ENCODE results near the gene MAP2K6. TPM values are rescaled to one million over a fixed set of nuclear protein-coding genes. Genes with fewer than 3 reads are reported as not detected.

MAP2K6 gene
- total RNA-seq, 2 experiments from 2014 or later: 10.3 to 27.6 TPM

DNA sequence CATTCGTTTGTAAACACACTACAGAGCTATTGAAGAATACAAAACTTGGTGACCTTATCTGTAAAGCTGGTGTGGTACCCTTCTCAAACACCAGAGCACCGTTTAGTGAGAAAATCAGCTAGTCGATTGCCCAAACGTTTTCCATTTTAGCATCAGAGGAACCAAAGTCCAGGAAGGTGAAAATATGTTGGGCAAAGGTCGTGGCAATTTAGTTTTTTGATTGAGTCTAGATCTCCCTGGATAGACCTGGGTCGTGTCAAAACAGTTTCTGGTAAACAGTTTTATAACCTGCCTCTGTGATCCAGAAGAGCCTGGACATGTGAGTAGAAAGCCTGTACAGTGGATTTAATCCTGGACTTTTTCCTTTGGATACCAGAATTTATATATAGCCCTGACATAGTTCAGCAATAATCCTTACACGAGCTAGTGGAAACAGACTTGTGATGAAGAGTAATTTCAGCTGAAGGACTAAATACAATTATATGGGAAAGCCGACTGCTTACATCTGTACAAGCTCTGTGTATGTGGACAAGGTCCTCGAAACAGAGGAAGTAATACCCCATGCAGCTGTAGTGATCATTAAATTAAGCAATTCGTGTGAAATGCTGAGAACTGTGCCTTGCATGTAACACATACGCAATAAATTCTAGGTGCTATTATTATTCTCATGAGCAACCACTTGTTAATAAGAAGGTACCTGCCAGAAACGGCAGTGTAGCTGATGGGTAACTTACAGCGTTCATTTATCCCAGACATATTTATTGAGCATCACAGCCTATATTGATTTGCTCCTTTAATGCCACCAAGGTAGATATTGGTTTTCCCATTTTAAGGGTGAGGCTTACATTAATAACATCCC is 72.5 kb downstream of the MAP2K6 start:
- Histone ChIP-seq H3K4me1 (ENCODE audit: insufficient read depth, low read length, poor library complexity, severe bottlenecking) (no peaks in the 10 kb centered on the region), H3K9me2 (ENCODE audit: insufficient read depth, low read length) (0 out of 2 replicates have a peak, but pooled peaks cover 5% of the 10 kb centered on the region), H2AFZ (ENCODE audit: low read length) (no peak overlapping the region), H4K20me1 (ENCODE audit: insufficient read depth, low read length) (no peaks in the 10 kb centered on the region), H3K79me2 (ENCODE audit: insufficient read depth, low read depth, low read length) (no peaks in the 10 kb centered on the region), H3K27ac (ENCODE audit: low read depth, low read length, poor library complexity, severe bottlenecking) (no peak overlapping the region), H3K36me3 (ENCODE audit: insufficient read depth, low read length) (no peaks in the 10 kb centered on the region), H3K4me3 (ENCODE audit: low read depth, low read length, poor library complexity, severe bottlenecking) (no peak overlapping the region), H3K9me3 (ENCODE audit: low read length) (no peaks in the 10 kb centered on the region), H3K4me2 (ENCODE audit: low read length) (no peak overlapping the region)
- intact Hi-C loops (cut with micrococcal nuclease; ENCODE audit: unreplicated experiment): no loop called here
- TF ChIP-seq, protein P1, sequence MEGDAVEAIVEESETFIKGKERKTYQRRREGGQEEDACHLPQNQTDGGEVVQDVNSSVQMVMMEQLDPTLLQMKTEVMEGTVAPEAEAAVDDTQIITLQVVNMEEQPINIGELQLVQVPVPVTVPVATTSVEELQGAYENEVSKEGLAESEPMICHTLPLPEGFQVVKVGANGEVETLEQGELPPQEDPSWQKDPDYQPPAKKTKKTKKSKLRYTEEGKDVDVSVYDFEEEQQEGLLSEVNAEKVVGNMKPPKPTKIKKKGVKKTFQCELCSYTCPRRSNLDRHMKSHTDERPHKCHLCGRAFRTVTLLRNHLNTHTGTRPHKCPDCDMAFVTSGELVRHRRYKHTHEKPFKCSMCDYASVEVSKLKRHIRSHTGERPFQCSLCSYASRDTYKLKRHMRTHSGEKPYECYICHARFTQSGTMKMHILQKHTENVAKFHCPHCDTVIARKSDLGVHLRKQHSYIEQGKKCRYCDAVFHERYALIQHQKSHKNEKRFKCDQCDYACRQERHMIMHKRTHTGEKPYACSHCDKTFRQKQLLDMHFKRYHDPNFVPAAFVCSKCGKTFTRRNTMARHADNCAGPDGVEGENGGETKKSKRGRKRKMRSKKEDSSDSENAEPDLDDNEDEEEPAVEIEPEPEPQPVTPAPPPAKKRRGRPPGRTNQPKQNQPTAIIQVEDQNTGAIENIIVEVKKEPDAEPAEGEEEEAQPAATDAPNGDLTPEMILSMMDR (conservative IDR thresholded peaks at IDR 0.05; ENCODE audit: low read length): no peak
- no peak for TF ChIP-seq EZH2phosphoT487 (IDR thresholded peaks at IDR 0.05; ENCODE audit: borderline replicate concordance, low read depth, low read length)
- CTCF ChIA-PET (ENCODE audit: unreplicated experiment): no interaction called here
- BruUV-seq (replicated peaks): no TSS peak
- POLR2A ChIA-PET: interaction anchor here (0.6 to 1.0 kb wide), 2 partner anchors 20 to 1045 kb away, joined by 3 to 4 read pairs; no protein-coding TSS in a partner anchor
- no peak for DNase-seq (ENCODE audit: low spot score)

DNA sequence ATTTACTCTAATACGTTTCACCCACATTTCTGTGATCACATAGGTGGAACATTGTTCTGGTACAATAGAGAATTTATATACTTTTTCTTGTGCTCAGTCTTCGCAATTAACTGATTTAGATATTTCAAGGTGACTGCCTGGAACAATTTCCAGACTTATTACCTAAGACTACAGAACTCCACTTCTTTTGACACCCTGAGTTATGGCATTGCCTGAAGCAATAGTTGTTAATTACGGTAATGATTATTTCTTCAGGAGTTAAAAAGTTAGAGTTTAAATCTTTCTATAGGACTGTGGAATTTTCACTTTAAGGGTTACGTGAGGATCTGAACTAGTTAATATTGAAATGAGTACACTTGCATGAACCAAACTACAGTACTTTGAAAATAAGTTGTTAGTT is 74.8 kb downstream of the MAP2K6 start:
- POLR2A ChIA-PET: interaction anchor here (1.3 kb wide), 1 partner anchor 10 kb away, joined by 5 read pairs; no protein-coding TSS in a partner anchor
- intact Hi-C loops (cut with micrococcal nuclease; ENCODE audit: unreplicated experiment): no loop called here
- DNase-seq (ENCODE audit: low spot score): no peak

More for the DNA sequence above, 74.8 kb downstream of the MAP2K6 start:
- BruUV-seq (replicated peaks): no TSS peak
- CTCF ChIA-PET (ENCODE audit: unreplicated experiment): no interaction called here
- TF ChIP-seq, protein P1 (conservative IDR thresholded peaks at IDR 0.05; ENCODE audit: low read length): no peak
- no peak overlapping the region for H2AFZ ChIP-seq (ENCODE audit: low read length)
- no peaks in the 10 kb centered on the region for H3K79me2 ChIP-seq (ENCODE audit: insufficient read depth, low read depth, low read length)
- H3K36me3 ChIP-seq (ENCODE audit: insufficient read depth, low read length): no peaks in the 10 kb centered on the region
- H3K9me3 ChIP-seq (ENCODE audit: low read length): no peaks in the 10 kb centered on the region
- H4K20me1 ChIP-seq (ENCODE audit: insufficient read depth, low read length): no peaks in the 10 kb centered on the region
- 0 out of 2 replicates have a peak, but pooled peaks cover 2% of the 10 kb centered on the region for H3K9me2 ChIP-seq (ENCODE audit: insufficient read depth, low read length)
- H3K27ac ChIP-seq (ENCODE audit: low read depth, low read length, poor library complexity, severe bottlenecking): no peak overlapping the region
- H3K4me1 ChIP-seq (ENCODE audit: insufficient read depth, low read length, poor library complexity, severe bottlenecking): no peaks in the 10 kb centered on the region
- no peak overlapping the region for H3K4me2 ChIP-seq (ENCODE audit: low read length)
- H3K4me3 ChIP-seq (ENCODE audit: low read depth, low read length, poor library complexity, severe bottlenecking): no peak overlapping the region

All from OCI-LY7 (cell line).